Endothelial cell of umbilical vein (primary cell): ENCODE results near the gene NKX1-2. TPM values are rescaled to one million over a fixed set of nuclear protein-coding genes. Genes with fewer than 3 reads are reported as not detected.
A peak's percentile ranks its signal among the peaks of the same experiment; 100 is the strongest.

Source experiments
- BruUV-seq: library from RNA; stranded (reverse); fragments of 400-500 nt; replicated peaks from 2 replicates; lab custom pipeline; 2021; lab: Mats Ljungman, UMichigan
- CTCF ChIA-PET: fragments of 300-600, 350-600 bp; sonication (Branson Sonifier 250); formaldehyde crosslinking; loops from one replicate; lab custom pipeline; 2021; ENCODE audit warnings: antibody characterized with exemption, inconsistent platforms; lab: Charles Lee
- POLR2A ChIA-PET: fragments of 300-600, 350-600 bp; sonication (Branson Sonifier 250); formaldehyde crosslinking; loops from one replicate; lab custom pipeline; 2021; ENCODE audit warnings: antibody characterized with exemption, inconsistent platforms; lab: Charles Lee
- DNase-seq: peaks from one replicate; pipeline ENCODE4 v3.0.0-alpha.2; 2011; ENCODE audit warnings: low read depth, low spot score
- FAIRE-seq: peaks from 2 replicates; lab custom pipeline; 2011; peaks lifted over from hg19 to GRCh38; lab: Jason Lieb, UNC
- H2AFZ ChIP-seq: 2 replicates; pipeline ENCODE4 v1.6.0; 2012; ENCODE audit warnings: low read depth, low read length, control low read depth, inconsistent platforms
- H3K27ac ChIP-seq: 2 replicates; pipeline ENCODE4 v1.5.1; 2011; ENCODE audit warnings: low read depth, mild to moderate bottlenecking, control low read depth, low read length, moderate library complexity; ENCODE audit not compliant: insufficient read depth
- H3K27me3 ChIP-seq, 2 experiments: 2 replicates each; pipeline versions ENCODE4 v1.6.0 to v1.6.1; 2011; ENCODE audit warnings: low read length in 2 of 2, mixed read lengths in 1 of 2; ENCODE audit not compliant: control insufficient read depth in 2 of 2, insufficient read depth in 2 of 2
- H3K36me3 ChIP-seq, 2 experiments: 2 replicates in 1 of 2; 3 replicates in 1 of 2; pipeline ENCODE4 v1.5.1; 2011; ENCODE audit warnings: low read length in 2 of 2, mild to moderate bottlenecking in 1 of 2, moderate library complexity in 1 of 2; ENCODE audit not compliant: control insufficient read depth in 2 of 2, insufficient read depth in 2 of 2; ENCODE audit errors: extremely low read depth in 1 of 2
- H3K4me1 ChIP-seq: 3 replicates; pipeline ENCODE4 v1.5.1; 2011; ENCODE audit warnings: mild to moderate bottlenecking, low read length; ENCODE audit not compliant: control insufficient read depth, insufficient read depth; ENCODE audit errors: extremely low read depth
- H3K4me2 ChIP-seq: 2 replicates; pipeline ENCODE4 v1.6.1; 2011; ENCODE audit warnings: low read length, control low read depth, mixed read lengths; ENCODE audit not compliant: insufficient read depth
- H3K4me3 ChIP-seq, 3 experiments: fragments of 200-600 bp in 1 of 3; sonication (generic), shearing (Covaris generic) in 1 of 3; replicated peaks in 1 of 3; 2 replicates each; pipeline ENCODE4 v1.5.1; 2011 to 2016; ENCODE audit warnings: control low read depth in 3 of 3, low read length in 3 of 3, mild to moderate bottlenecking in 2 of 3, inconsistent platforms in 1 of 3, low read depth in 1 of 3, moderate library complexity in 1 of 3; ENCODE audit not compliant: insufficient read depth in 1 of 3
- H3K79me2 ChIP-seq: 2 replicates; pipeline ENCODE4 v1.6.0; 2012; ENCODE audit warnings: low read length, inconsistent platforms; ENCODE audit not compliant: control insufficient read depth, insufficient read depth
- H3K9ac ChIP-seq: replicated peaks from 2 replicates; pipeline ENCODE3; 2011; ENCODE audit warnings: low read length, control low read depth; ENCODE audit not compliant: insufficient read depth; ENCODE audit errors: extremely low read depth
- H3K9me1 ChIP-seq: replicated peaks from 3 replicates; pipeline ENCODE4 v1.6.0; 2011; ENCODE audit warnings: mild to moderate bottlenecking, low read length; ENCODE audit not compliant: control insufficient read depth, insufficient read depth; ENCODE audit errors: extremely low read depth
- H3K9me3 ChIP-seq: replicated peaks from 2 replicates; pipeline ENCODE4 v1.5.1; 2012; ENCODE audit warnings: low read length, inconsistent platforms; ENCODE audit not compliant: control insufficient read depth, insufficient read depth
- H4K20me1 ChIP-seq: replicated peaks from 2 replicates; pipeline ENCODE3; 2011; ENCODE audit warnings: mild to moderate bottlenecking, low read length; ENCODE audit not compliant: control insufficient read depth, insufficient read depth; ENCODE audit errors: extremely low read depth
- EZH2 ChIP-seq: IDR thresholded peaks from 2 replicates; pipeline ENCODE4 v1.6.1; 2012; ENCODE audit warnings: borderline replicate concordance, low read depth, mild to moderate bottlenecking, moderate library complexity, low read length, inconsistent platforms; ENCODE audit not compliant: severe bottlenecking
- FOS ChIP-seq: IDR thresholded peaks from 2 replicates; pipeline ENCODE4 v1.6.1; 2011; ENCODE audit warnings: mild to moderate bottlenecking, low read length, moderate library complexity, borderline replicate concordance; ENCODE audit not compliant: insufficient read depth
- GATA2 ChIP-seq: IDR thresholded peaks from 2 replicates; pipeline ENCODE4 v1.7.0; 2011; ENCODE audit warnings: low read depth, mild to moderate bottlenecking, moderate library complexity, mixed read lengths, low read length; ENCODE audit not compliant: insufficient read length, insufficient read depth
- JUN ChIP-seq: IDR thresholded peaks from 2 replicates; pipeline ENCODE4 v1.6.1; 2011; ENCODE audit warnings: borderline replicate concordance, low read depth; ENCODE audit not compliant: insufficient read length, insufficient read depth
- MYC ChIP-seq: IDR thresholded peaks from one replicate; pipeline ENCODE4 v1.6.1; 2011; ENCODE audit warnings: mild to moderate bottlenecking, low read depth, low read length
- POLR2A ChIP-seq: IDR thresholded peaks from 2 replicates; pipeline ENCODE4 v1.6.1; 2012; ENCODE audit warnings: low read depth, mild to moderate bottlenecking, control low read depth, low read length
- POLR2AphosphoS5 ChIP-seq: IDR thresholded peaks from 2 replicates; pipeline ENCODE4 v1.6.1; 2012; ENCODE audit warnings: low read depth, mild to moderate bottlenecking, control low read depth, low read length, moderate library complexity; ENCODE audit not compliant: insufficient read depth
- dilution Hi-C: fragments of 300-500 bp; cut with MboI; formaldehyde crosslinking; loops from one replicate; pipeline ENCODE4 v1.15.0; 2019; ENCODE audit warnings: low sequenced_read_pairs; ENCODE audit not compliant: extremely low pct_ligation_motif_present
- intact Hi-C: fragments of 100-400 bp; cut with micrococcal nuclease; formaldehyde crosslinking; loops from one replicate; pipeline ENCODE4 v1.10.0; 2022
- polyA plus RNA-seq, 4 experiments: library from polyadenylated mRNA; depleted of rRNA in 3 of 4; stranded (reverse) in 3 of 4; unstranded in 1 of 4; fragments of >200 nt; gene quantifications; 2 replicates each; pipeline versions ENCODE4 v1.2.1 to v1.2.3, GENCODE V29; 2011 to 2012; ENCODE audit warnings: missing spikeins in 1 of 4
- total RNA-seq: library from RNA; stranded (reverse); gene quantifications from 2 replicates; pipeline ENCODE4 v1.2.3, GENCODE V29; 2021
- TF ChIP-seq, protein P1 (sequence below), 2 donors: IDR thresholded peaks; 1 replicate in 1 of 2; 2 replicates in 1 of 2; pipeline ENCODE4 v1.5.1; 2011; ENCODE audit warnings: low read length in 2 of 2, mild to moderate bottlenecking in 2 of 2, moderate library complexity in 2 of 2, control low read depth in 1 of 2, inconsistent platforms in 1 of 2, low read depth in 1 of 2; ENCODE audit not compliant: insufficient read depth in 1 of 2; ENCODE audit errors: extremely low read depth in 1 of 2
- TF ChIP-seq, protein P2 (sequence below): IDR thresholded peaks from 2 replicates; pipeline ENCODE4 v1.6.1; 2011; ENCODE audit not compliant: insufficient read depth, insufficient read length

NKX1-2 gene
- total and polyA plus RNA-seq, 2 donors (not counting 3 experiments of a cell fraction or from before 2014, with no cell fraction given), result not detected

- dilution Hi-C loops, result no loop called here
- H3K27ac ChIP-seq, result no peak overlapping the region
- no peak overlapping the region for H2AFZ ChIP-seq
- H3K4me2 ChIP-seq, result no peak overlapping the region
- H3K79me2 ChIP-seq, result no peaks in the 10 kb centered on the region
- H3K4me3 ChIP-seq, result no peak overlapping the region
- H3K36me3 ChIP-seq, result no peaks in the 10 kb centered on the region
- TF ChIP-seq GATA2 (no peak), EZH2 (peak; percentile 88)
- no peak for FAIRE-seq
- H3K9ac ChIP-seq, result no peak overlapping the region
- BruUV-seq, result no TSS peak
- peaks cover 77 to 90% of the 10 kb centered on the region in 2 experiments for H3K27me3 ChIP-seq
- intact Hi-C loops, result no loop called here
- H3K4me1 ChIP-seq, result peaks cover 2% of the 10 kb centered on the region
- no peaks in the 10 kb centered on the region for H3K9me1 ChIP-seq
- CTCF ChIA-PET, result no interaction called here
- POLR2A ChIA-PET, result no interaction called here
- H4K20me1 ChIP-seq, result no peaks in the 10 kb centered on the region
- DNase-seq, result no peak
- no peaks in the 10 kb centered on the region for H3K9me3 ChIP-seq
Measured at GRCh38 chr10:124449170-124450011, 444 bp downstream of the NKX1-2 start.

- CTCF ChIA-PET, result no interaction called here
- no peaks in the 10 kb centered on the region for H3K9me3 ChIP-seq
- no peak overlapping the region for H2AFZ ChIP-seq
- no TSS peak for BruUV-seq
- TF ChIP-seq FOS (no peak), POLR2A (no peak), EZH2 (no peak), JUN (no peak), POLR2AphosphoS5 (no peak), GATA2 (no peak), MYC (no peak)
- TF ChIP-seq, protein P1, sequence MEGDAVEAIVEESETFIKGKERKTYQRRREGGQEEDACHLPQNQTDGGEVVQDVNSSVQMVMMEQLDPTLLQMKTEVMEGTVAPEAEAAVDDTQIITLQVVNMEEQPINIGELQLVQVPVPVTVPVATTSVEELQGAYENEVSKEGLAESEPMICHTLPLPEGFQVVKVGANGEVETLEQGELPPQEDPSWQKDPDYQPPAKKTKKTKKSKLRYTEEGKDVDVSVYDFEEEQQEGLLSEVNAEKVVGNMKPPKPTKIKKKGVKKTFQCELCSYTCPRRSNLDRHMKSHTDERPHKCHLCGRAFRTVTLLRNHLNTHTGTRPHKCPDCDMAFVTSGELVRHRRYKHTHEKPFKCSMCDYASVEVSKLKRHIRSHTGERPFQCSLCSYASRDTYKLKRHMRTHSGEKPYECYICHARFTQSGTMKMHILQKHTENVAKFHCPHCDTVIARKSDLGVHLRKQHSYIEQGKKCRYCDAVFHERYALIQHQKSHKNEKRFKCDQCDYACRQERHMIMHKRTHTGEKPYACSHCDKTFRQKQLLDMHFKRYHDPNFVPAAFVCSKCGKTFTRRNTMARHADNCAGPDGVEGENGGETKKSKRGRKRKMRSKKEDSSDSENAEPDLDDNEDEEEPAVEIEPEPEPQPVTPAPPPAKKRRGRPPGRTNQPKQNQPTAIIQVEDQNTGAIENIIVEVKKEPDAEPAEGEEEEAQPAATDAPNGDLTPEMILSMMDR (IDR thresholded peaks at IDR 0.05; ENCODE audit: extremely low read depth in 1 of 2, insufficient read depth in 1 of 2, low read depth in 1 of 2, low read length in 2 of 2), result no peak
- TF ChIP-seq, protein P2, sequence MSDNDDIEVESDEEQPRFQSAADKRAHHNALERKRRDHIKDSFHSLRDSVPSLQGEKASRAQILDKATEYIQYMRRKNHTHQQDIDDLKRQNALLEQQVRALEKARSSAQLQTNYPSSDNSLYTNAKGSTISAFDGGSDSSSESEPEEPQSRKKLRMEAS, result no peak
- FAIRE-seq (no peak), DNase-seq (no peak)
- dilution Hi-C loops (no loop called here), intact Hi-C loops (no loop called here)
- no peaks in the 10 kb centered on the region for H3K36me3 ChIP-seq
- no peaks in the 10 kb centered on the region for H3K79me2 ChIP-seq
- peaks cover 74 to 89% of the 10 kb centered on the region in 2 experiments for H3K27me3 ChIP-seq
- H3K4me3 ChIP-seq, result no peak overlapping the region
- H3K9me1 ChIP-seq, result no peaks in the 10 kb centered on the region
- no peak overlapping the region for H3K27ac ChIP-seq
- no peaks in the 10 kb centered on the region for H4K20me1 ChIP-seq
- H3K4me1 ChIP-seq, result peaks cover 2% of the 10 kb centered on the region
- no peak overlapping the region for H3K4me2 ChIP-seq
- no peak overlapping the region for H3K9ac ChIP-seq
- POLR2A ChIA-PET, result no interaction called here
Measured at GRCh38 chr10:124448696-124449169, 1.1 kb downstream of the NKX1-2 start.
